ENCODE data around the gene CHCHD5.

GRCh38 chr2:112577756-112578155, 6.7 kb upstream of the CHCHD5 start:
- TF ChIP-seq POLR2A (IDR thresholded peaks at IDR 0.05): no peak
- no peak for TF ChIP-seq CTCF (IDR thresholded peaks at IDR 0.05)
